Fibroblast of lung (primary cell): ENCODE results near the gene KLHL10.

Source experiments
- EZH2 ChIP-seq: IDR thresholded peaks from 2 replicates; pipeline ENCODE4 v1.5.1; 2012; ENCODE audit warnings: low read length, control low read depth, mild to moderate bottlenecking; ENCODE audit errors: missing control alignments
- TF ChIP-seq, protein P1 (sequence below), 2 donors: IDR thresholded peaks in 1 of 2; conservative IDR thresholded peaks in 1 of 2; 1 replicate in 1 of 2; 2 replicates in 1 of 2; pipeline ENCODE4 v1.5.1; 2011 to 2012; ENCODE audit warnings: low read length in 2 of 2, control low read depth in 1 of 2, inconsistent platforms in 1 of 2, low read depth in 1 of 2, mild to moderate bottlenecking in 1 of 2

DNA sequence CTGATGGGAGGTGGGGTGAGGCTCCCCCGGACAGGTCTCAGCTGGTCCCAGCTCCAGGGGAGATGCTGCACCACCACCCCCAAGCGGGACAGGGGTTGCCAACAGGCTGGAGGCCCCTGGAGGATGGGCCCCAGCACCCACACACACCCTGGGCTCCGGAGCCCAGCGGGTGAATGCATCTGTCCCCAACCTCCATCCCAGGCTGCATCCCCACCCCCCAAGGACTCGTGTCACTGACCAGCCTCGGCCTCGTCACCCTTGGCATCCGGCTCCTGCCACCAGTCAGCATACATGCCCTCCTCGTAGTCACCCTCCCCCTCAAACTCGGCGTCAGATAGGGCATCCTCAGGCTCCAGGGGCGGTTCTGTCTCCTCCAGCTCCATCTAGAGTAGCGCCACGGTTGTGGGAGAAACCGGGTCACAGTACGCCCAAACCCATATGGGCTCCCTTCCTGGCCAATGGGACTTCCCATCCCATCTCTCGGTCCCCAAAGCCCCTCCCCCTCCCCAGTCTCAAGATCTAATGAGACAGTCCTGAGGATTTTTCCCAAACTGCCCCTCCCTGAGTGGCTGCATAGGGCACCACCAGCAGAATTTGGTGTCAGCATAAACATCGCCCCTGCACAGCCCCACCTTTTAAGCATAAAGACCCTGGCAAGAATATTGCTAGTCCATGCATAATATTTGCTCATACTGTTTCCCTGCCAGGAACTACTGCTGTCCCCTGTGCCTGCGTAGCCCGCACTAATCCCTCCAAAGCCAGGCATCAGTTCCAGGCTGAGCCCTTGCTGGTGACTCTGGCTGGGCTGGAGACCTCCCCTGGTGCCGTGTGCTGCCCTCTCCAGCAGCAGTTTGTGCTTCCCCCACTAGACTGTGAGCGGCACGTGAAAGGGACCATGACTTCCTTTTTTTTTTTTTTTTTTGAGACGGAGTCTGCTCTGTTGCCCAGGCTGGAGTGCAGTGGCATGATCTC, 34.3 kb upstream of the KLHL10 start:
- TF ChIP-seq, protein P1, sequence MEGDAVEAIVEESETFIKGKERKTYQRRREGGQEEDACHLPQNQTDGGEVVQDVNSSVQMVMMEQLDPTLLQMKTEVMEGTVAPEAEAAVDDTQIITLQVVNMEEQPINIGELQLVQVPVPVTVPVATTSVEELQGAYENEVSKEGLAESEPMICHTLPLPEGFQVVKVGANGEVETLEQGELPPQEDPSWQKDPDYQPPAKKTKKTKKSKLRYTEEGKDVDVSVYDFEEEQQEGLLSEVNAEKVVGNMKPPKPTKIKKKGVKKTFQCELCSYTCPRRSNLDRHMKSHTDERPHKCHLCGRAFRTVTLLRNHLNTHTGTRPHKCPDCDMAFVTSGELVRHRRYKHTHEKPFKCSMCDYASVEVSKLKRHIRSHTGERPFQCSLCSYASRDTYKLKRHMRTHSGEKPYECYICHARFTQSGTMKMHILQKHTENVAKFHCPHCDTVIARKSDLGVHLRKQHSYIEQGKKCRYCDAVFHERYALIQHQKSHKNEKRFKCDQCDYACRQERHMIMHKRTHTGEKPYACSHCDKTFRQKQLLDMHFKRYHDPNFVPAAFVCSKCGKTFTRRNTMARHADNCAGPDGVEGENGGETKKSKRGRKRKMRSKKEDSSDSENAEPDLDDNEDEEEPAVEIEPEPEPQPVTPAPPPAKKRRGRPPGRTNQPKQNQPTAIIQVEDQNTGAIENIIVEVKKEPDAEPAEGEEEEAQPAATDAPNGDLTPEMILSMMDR (conservative IDR thresholded peaks at IDR 0.05 in 1 of 2, IDR thresholded peaks at IDR 0.05 in 1 of 2; ENCODE audit: low read depth in 1 of 2, low read length in 2 of 2): no peak
- no peak for TF ChIP-seq EZH2
